Stimulated activated naive B cell treated with anti-CD40 and anti-IgM and Interleukin-4, amounts not matched to agents 10 μg/mL and 1 μg/mL and 100 μg/mL, for 72 hours (primary cell): ENCODE data around the gene STK4.
A peak's percentile ranks its signal among the peaks of the same experiment; 100 is the strongest.
"Not testable (repeated sequence)": the region's sequence is repeated elsewhere in the genome, so short reads cannot be mapped to it uniquely, and the experiment has no call there.

ENCODE experiments used
- ATAC-seq, 2 donors: fragments of 150-1000 bp; cut with Tn5 transposase; replicated peaks; 2 replicates each; pipeline ENCODE4 v1.10.0; 2021; ENCODE audit warnings: moderate library complexity in 1 of 2
- DNase-seq: peaks from one replicate; pipeline ENCODE4 v3.0.0; 2021
- H3K27ac Mint-ChIP-seq: one replicate; pipeline ENCODE4 v1.8.0; 2022; ENCODE audit warnings: mild to moderate bottlenecking, mixed read lengths
- H3K27me3 Mint-ChIP-seq, 2 donors: one replicate each; pipeline ENCODE4 v1.8.0; 2022; ENCODE audit warnings: mixed read lengths in 2 of 2
- H3K36me3 Mint-ChIP-seq, 2 donors: one replicate each; pipeline ENCODE4 v1.8.0; 2022; ENCODE audit warnings: mixed read lengths in 2 of 2, mild to moderate bottlenecking in 1 of 2
- H3K4me1 Mint-ChIP-seq, 2 donors: one replicate each; pipeline ENCODE4 v1.8.0; 2022; ENCODE audit warnings: mixed read lengths in 2 of 2, mild to moderate bottlenecking in 1 of 2
- H3K4me3 Mint-ChIP-seq, 2 donors: one replicate each; pipeline ENCODE4 v1.8.0; 2022; ENCODE audit warnings: mild to moderate bottlenecking in 2 of 2, mixed read lengths in 2 of 2, moderate library complexity in 1 of 2
- H3K9me3 Mint-ChIP-seq, 2 donors: one replicate each; pipeline ENCODE4 v1.8.0; 2022; ENCODE audit warnings: mixed read lengths in 2 of 2, mild to moderate bottlenecking in 1 of 2

The STK4 gene

DNA sequence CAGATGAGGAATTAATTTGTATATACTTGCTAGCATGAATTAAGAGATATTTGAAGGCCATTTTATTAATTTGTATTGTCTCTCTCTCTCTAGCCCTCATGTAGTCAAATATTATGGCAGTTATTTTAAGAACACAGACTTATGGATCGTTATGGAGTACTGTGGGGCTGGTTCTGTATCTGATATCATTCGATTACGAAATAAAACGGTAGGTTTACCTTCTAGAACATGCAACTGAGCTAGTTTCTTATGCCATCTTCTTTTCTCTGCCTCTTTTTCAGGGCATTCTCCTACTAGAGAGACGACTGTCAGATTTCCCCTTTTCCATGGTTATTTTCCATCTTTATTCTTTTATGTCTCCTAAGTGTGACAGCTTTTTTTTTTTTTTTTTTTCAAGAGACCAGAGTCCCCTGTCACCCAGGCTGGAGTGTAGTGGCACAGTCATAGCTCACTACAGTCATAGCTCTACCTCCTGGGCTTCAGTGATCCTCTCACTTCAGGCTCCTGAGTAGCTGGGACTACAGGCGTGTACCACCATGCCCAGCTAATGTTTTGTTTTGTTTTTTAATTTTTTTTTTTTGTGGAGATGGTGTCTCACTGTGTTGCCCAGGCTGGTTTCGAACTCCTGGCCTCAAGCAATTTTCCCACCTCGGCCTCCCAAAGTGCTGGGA, 15.6 kb downstream of the STK4 start:
- DNase-seq (no peak), ATAC-seq (peak in 1 of 2 donors; percentile 41)
- H3K27ac Mint-ChIP-seq, result peak overlapping the region; percentile 92
- H3K4me1 Mint-ChIP-seq, result peaks cover 38 to 64% of the 10 kb centered on the region in 2 donors
- no peaks in the 10 kb centered on the region for H3K9me3 Mint-ChIP-seq
- H3K36me3 Mint-ChIP-seq, result peaks cover 54 to 76% of the 10 kb centered on the region in 2 donors
- H3K4me3 Mint-ChIP-seq, result peak overlapping the region in 1 of 2 donors; percentile 39
- H3K27me3 Mint-ChIP-seq, result no peaks in the 10 kb centered on the region

GRCh38 chr20:44983093-44983674, 16.9 kb downstream of the STK4 start:
- no peaks in the 10 kb centered on the region for H3K9me3 Mint-ChIP-seq
- no peak for ATAC-seq
- peak overlapping the region in 1 of 2 donors; percentile 23 for H3K4me3 Mint-ChIP-seq
- peak overlapping the region; percentile 10 for H3K27ac Mint-ChIP-seq
- DNase-seq, result no peak
- H3K27me3 Mint-ChIP-seq, result no peaks in the 10 kb centered on the region
- H3K36me3 Mint-ChIP-seq, result peaks cover 50 to 69% of the 10 kb centered on the region in 2 donors
- H3K4me1 Mint-ChIP-seq, result peaks cover 31 to 52% of the 10 kb centered on the region in 2 donors

DNA sequence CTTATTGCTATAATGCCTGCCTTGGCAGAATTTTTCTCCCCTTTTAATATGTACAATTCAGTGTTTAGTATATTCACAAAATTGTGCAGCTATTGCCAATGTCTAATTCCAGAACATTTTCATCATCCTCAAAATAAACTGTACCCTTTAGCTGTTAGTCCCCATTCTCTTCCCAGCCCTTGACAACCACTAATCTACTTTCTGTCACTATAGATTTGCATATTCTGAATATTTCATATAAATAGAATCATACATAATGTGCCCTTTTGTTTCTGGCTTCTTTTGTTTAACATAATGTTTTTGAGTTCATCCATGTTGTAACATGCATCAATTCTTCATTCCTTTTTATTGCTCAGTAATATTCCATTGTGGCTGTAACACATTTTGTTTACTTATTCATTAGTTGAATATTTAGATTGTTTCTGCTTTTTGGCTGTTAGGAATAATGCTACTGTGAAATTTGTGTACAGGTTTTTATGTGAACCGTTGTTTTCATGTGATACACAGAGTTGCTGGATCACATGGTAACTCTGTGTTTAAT, 22.4 kb downstream of the STK4 start:
- H3K36me3 Mint-ChIP-seq, result peaks cover 44 to 57% of the 10 kb centered on the region in 2 donors

DNA sequence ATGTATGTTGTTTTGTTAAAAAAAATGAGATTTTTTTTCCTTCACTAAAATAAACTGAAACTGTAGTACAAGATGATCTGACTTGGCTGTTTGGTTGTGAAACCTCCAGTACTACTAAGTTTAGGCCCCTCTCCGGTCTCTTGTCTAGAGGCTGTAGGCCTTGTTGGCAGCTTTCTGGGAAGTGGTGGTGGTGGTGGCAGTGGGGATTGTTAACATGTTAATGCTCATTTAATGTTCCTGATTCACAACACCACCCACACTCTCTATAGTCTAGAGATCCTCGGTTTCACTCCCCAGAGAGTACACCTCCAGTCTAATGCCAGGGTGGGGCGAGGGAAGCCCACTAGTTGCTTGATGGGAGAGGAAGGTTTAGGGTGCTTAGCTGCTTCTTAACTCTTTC, 24.1 kb downstream of the STK4 start:
- Mint-ChIP-seq H3K27me3 (no peaks in the 10 kb centered on the region), H3K36me3 (peaks cover 51 to 61% of the 10 kb centered on the region in 2 donors), H3K4me3 (peak overlapping the region; percentile 77 to 78), H3K27ac (peak overlapping the region; percentile 91), H3K9me3 (no peaks in the 10 kb centered on the region), H3K4me1 (peaks cover 43 to 69% of the 10 kb centered on the region in 2 donors)
- ATAC-seq (peak; percentile 83 to 87), DNase-seq (peak; percentile 17)

More for the DNA sequence above, 22.4 kb downstream of the STK4 start:
- ATAC-seq, result no peak
- Mint-ChIP-seq H3K27ac (peak overlapping the region; percentile 37), H3K4me1 (peaks cover 40 to 60% of the 10 kb centered on the region in 2 donors), H3K4me3 (no peak overlapping the region), H3K27me3 (no peaks in the 10 kb centered on the region), H3K9me3 (no peaks in the 10 kb centered on the region)
- DNase-seq, result no peak

GRCh38 chr20:44990957-44991356, 24.6 kb downstream of the STK4 start:
- no peaks in the 10 kb centered on the region for H3K9me3 Mint-ChIP-seq
- DNase-seq (no peak), ATAC-seq (no peak)
- no peaks in the 10 kb centered on the region for H3K27me3 Mint-ChIP-seq
- H3K4me3 Mint-ChIP-seq, result peak overlapping the region; percentile 77 to 78
- H3K36me3 Mint-ChIP-seq, result peaks cover 51 to 61% of the 10 kb centered on the region in 2 donors
- H3K4me1 Mint-ChIP-seq, result peaks cover 41 to 72% of the 10 kb centered on the region in 2 donors
- H3K27ac Mint-ChIP-seq, result peak overlapping the region; percentile 91

- no peak for DNase-seq
- no peaks in the 10 kb centered on the region for H3K9me3 Mint-ChIP-seq
- H3K4me1 Mint-ChIP-seq, result peaks cover 52 to 84% of the 10 kb centered on the region in 2 donors
- peak overlapping the region; percentile 73 for H3K27ac Mint-ChIP-seq
- H3K36me3 Mint-ChIP-seq, result peaks cover 55 to 69% of the 10 kb centered on the region in 2 donors
- H3K4me3 Mint-ChIP-seq, result no peak overlapping the region
- H3K27me3 Mint-ChIP-seq, result no peaks in the 10 kb centered on the region
- ATAC-seq, result peak in 1 of 2 donors; percentile 21
Observed at GRCh38 chr20:44993343-44993742, 27.0 kb downstream of the STK4 start.

DNA sequence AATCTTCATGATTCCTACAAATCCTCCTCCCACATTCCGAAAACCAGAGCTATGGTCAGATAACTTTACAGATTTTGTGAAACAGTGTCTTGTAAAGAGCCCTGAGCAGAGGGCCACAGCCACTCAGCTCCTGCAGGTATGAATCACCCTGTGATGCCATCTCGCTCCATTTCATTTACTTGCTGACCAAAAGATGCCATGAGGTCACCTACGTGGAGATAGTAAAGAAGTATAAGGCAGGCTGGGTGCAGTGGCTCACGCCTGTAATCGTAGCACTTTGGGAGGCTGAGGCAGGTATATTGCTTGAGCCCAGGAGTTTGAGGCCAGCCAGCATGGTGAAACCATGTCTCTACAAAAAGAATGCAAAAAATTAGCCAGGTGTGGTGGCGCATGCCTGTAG, 30.9 kb downstream of the STK4 start:
- DNase-seq, result no peak
- Mint-ChIP-seq H3K9me3 (no peaks in the 10 kb centered on the region), H3K4me1 (peaks cover 39 to 68% of the 10 kb centered on the region in 2 donors), H3K36me3 (peaks cover 59 to 75% of the 10 kb centered on the region in 2 donors), H3K27me3 (no peaks in the 10 kb centered on the region), H3K4me3 (peak overlapping the region; percentile 59 to 63), H3K27ac (peak overlapping the region; percentile 84)
- ATAC-seq, result peak; percentile 25 to 31

DNA sequence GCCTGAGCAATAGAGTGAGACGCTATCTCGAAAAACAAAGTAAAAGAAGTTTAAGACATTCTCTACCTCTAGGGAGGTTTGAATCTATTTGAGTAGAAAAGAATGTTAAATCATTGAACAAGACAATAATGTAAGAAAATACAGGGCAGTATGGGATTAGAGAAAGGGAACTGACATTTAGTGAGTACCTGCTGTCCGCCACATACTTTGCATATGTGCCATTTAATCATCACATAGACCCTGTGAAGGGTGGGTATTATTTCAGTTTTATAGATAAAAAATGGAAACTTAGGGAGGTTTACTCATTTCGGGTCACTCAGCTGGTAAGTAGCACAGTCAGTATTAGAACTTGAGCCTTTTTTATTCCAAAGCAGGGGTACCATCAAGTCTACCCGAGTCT, 31.4 kb downstream of the STK4 start:
- peak overlapping the region; percentile 59 to 63 for H3K4me3 Mint-ChIP-seq
- DNase-seq, result no peak
- peak overlapping the region; percentile 84 for H3K27ac Mint-ChIP-seq
- ATAC-seq, result peak; percentile 83 to 94
- H3K4me1 Mint-ChIP-seq, result peaks cover 37 to 63% of the 10 kb centered on the region in 2 donors
- no peaks in the 10 kb centered on the region for H3K27me3 Mint-ChIP-seq
- peaks cover 57 to 71% of the 10 kb centered on the region in 2 donors for H3K36me3 Mint-ChIP-seq
- H3K9me3 Mint-ChIP-seq, result no peaks in the 10 kb centered on the region

GRCh38 chr20:45008521-45009049, 42.3 kb downstream of the STK4 start:
- no peak for ATAC-seq
- no peak for DNase-seq
- Mint-ChIP-seq H3K27ac (no peak overlapping the region), H3K9me3 (no peaks in the 10 kb centered on the region), H3K27me3 (no peaks in the 10 kb centered on the region), H3K4me3 (no peak overlapping the region), H3K4me1 (peaks cover 23 to 48% of the 10 kb centered on the region in 2 donors), H3K36me3 (peaks cover 38 to 58% of the 10 kb centered on the region in 2 donors)

- peaks cover 21 to 44% of the 10 kb centered on the region in 2 donors for H3K4me1 Mint-ChIP-seq
- DNase-seq, result no peak
- no peaks in the 10 kb centered on the region for H3K27me3 Mint-ChIP-seq
- no peak overlapping the region for H3K27ac Mint-ChIP-seq
- H3K36me3 Mint-ChIP-seq, result peaks cover 33 to 46% of the 10 kb centered on the region in 2 donors
- no peaks in the 10 kb centered on the region for H3K9me3 Mint-ChIP-seq
- no peak for ATAC-seq
- H3K4me3 Mint-ChIP-seq, result no peak overlapping the region
Observed at GRCh38 chr20:45010399-45010828, 44.1 kb downstream of the STK4 start.

DNA sequence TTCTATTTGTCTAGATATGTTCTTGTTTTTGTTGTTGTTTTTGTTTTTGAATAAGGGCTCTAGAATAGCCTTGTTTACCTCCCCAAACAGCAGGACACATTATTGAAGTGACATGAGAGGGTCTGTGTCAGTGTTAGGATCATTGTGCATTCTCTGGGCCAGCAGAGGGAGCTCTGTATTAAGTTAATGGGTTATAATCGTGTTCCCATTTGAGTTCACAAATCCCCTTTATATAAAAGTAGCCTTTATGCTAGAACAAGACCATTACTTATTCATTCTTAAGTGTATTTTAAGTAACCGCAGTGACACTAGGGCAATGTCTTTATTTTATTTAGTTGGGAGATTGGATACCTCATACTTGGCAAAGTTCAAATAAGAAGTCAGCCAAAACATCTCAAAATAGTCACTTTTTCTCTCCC, 44.8 kb downstream of the STK4 start:
- Mint-ChIP-seq H3K4me1 (peaks cover 24 to 46% of the 10 kb centered on the region in 2 donors), H3K36me3 (peaks cover 34 to 48% of the 10 kb centered on the region in 2 donors), H3K9me3 (no peaks in the 10 kb centered on the region), H3K27me3 (no peaks in the 10 kb centered on the region), H3K4me3 (no peak overlapping the region), H3K27ac (no peak overlapping the region)
- DNase-seq, result no peak
- peak; percentile 59 to 64 for ATAC-seq

DNA sequence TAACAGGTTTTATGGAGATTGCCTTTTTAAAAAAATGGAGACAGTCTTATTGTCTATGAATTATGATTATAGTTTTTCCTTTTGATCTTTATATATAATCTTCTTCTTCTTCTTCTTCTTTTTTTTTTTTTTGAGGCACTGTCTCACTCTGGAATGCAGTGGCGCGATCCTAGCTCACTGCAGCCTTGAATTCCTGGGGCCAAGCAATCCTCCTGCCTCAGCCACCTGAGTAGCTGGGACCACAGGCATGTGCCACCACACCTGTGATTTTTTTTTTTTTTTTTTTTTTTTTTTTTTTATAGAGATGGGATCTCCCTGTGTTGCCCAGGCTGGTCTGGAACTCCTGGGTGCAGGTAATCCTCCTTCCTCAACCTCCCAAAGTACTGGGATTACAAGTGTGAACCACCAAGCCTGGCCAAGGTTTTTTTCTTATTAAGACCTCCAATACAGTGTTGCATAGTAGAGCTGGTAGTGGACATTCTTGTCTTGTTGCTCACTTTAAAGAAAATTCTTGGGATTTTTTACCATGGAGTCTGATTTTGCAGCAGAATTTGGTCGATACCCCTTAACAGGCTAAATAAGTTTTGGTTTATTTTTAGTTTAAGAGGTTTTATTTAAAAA, 46.5 kb downstream of the STK4 start:
- no peaks in the 10 kb centered on the region for H3K27me3 Mint-ChIP-seq
- DNase-seq (no peak), ATAC-seq (no peak)
- peaks cover 19 to 40% of the 10 kb centered on the region in 2 donors for H3K4me1 Mint-ChIP-seq
- no peak overlapping the region for H3K27ac Mint-ChIP-seq
- no peaks in the 10 kb centered on the region for H3K9me3 Mint-ChIP-seq
- H3K36me3 Mint-ChIP-seq, result peaks cover 32 to 41% of the 10 kb centered on the region in 2 donors
- H3K4me3 Mint-ChIP-seq, result no peak overlapping the region

DNA sequence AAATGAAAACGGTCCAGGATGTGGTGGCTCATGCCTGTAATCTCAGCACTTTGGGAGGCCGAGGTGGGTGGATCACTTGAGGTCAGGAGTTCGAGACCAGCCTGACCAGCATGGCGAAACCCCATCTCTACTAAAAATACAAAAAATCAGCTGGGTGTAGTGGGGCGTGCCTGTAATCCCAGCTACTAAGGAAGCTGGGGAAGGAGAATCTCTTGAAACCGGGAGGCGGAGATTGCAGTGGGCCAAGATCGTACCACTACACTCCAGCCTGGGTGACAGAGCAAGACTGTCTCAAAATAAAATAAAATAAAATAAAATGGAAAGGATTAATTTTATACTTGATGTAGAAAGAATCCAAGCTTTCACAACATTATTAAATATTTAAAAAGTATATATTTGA, 47.8 kb downstream of the STK4 start:
- H3K4me3 Mint-ChIP-seq, DNase-seq, H3K9me3 Mint-ChIP-seq, H3K27ac Mint-ChIP-seq, ATAC-seq, H3K27me3 Mint-ChIP-seq: not testable (repeated sequence)
- peaks cover 16 to 32% of the 10 kb centered on the region in 2 donors for H3K4me1 Mint-ChIP-seq
- H3K36me3 Mint-ChIP-seq, result peaks cover 30 to 40% of the 10 kb centered on the region in 2 donors
